ENCODE results near the gene PIK3CD. TPM values are rescaled to one million over a fixed set of nuclear protein-coding genes. Genes with fewer than 3 reads are reported as not detected.

Gene PIK3CD
- total RNA-seq, 1 experiment from 2014 or later: 2.6 TPM

DNA sequence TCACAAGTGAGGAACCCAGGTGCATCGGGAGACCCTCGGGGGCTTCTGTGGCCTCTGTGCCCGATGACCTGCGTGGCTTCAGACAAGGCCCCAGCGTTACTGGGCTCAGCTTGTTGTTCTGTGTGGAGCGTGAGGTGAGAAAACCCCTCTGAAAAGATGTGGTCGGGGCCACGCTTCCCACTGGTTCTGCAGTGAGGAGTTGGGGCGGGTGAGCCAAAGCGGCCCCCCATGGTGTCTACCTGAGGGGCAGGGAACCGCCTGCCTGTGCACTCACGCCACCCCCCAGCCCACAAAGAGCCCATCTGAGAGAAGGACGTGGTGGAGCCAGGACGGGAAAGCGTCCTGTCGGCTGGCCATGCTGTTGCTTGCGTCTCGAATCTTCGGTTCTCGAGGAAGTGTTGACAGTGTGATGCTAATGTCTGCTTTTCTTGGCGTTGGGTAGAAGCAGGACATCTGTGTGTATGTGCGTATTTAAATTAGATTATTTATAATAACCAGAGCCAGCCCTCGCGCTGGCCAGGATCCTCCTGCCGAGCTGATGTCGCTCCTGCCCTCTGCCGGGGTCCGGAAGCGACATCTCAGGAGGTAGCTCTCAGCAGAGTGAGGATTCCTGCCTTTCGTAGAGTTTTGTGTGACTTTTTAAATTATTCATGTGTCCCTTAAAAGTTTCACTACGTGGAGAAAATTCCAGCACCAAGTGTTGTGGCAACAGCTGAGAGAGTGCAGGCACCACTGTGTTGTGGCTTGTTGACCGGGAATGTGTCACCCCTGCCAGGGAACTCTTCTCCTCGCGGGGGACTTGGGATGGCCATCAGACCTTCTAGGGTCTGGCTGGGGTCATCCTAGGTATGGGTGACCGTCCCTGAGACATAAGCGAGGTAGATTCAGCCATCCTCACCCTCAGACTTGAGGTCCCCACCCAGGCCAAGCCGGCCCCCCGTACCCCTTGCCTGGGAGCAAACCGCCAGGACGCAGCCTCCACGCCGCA, 47.5 kb upstream of the PIK3CD start:
- no peak for DNase-seq
- H3K36me3 Mint-ChIP-seq (ENCODE audit: insufficient read depth, unreplicated experiment): peaks cover 5% of the 10 kb centered on the region
- no peak overlapping the region for H3K4me3 Mint-ChIP-seq (ENCODE audit: low read depth, unreplicated experiment)
- H3K27ac Mint-ChIP-seq (ENCODE audit: unreplicated experiment): no peak overlapping the region
- no peaks in the 10 kb centered on the region for H3K4me1 Mint-ChIP-seq (ENCODE audit: low read depth, unreplicated experiment)
- intact Hi-C loops (cut with micrococcal nuclease; ENCODE audit: unreplicated experiment): no loop called here
- TF ChIP-seq, protein P1, sequence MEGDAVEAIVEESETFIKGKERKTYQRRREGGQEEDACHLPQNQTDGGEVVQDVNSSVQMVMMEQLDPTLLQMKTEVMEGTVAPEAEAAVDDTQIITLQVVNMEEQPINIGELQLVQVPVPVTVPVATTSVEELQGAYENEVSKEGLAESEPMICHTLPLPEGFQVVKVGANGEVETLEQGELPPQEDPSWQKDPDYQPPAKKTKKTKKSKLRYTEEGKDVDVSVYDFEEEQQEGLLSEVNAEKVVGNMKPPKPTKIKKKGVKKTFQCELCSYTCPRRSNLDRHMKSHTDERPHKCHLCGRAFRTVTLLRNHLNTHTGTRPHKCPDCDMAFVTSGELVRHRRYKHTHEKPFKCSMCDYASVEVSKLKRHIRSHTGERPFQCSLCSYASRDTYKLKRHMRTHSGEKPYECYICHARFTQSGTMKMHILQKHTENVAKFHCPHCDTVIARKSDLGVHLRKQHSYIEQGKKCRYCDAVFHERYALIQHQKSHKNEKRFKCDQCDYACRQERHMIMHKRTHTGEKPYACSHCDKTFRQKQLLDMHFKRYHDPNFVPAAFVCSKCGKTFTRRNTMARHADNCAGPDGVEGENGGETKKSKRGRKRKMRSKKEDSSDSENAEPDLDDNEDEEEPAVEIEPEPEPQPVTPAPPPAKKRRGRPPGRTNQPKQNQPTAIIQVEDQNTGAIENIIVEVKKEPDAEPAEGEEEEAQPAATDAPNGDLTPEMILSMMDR (IDR thresholded peaks at IDR 0.05; ENCODE audit: unreplicated experiment): no peak
- CTCF ChIA-PET: interaction anchor here (0.7 kb wide), 1 partner anchor 1218 kb away, joined by 3 read pairs; no protein-coding TSS in a partner anchor
- H3K27me3 Mint-ChIP-seq (ENCODE audit: unreplicated experiment): no peaks in the 10 kb centered on the region
- no peaks in the 10 kb centered on the region for H3K9me3 Mint-ChIP-seq (ENCODE audit: low read depth, unreplicated experiment)
- BruUV-seq (replicated peaks): no TSS peak

DNA sequence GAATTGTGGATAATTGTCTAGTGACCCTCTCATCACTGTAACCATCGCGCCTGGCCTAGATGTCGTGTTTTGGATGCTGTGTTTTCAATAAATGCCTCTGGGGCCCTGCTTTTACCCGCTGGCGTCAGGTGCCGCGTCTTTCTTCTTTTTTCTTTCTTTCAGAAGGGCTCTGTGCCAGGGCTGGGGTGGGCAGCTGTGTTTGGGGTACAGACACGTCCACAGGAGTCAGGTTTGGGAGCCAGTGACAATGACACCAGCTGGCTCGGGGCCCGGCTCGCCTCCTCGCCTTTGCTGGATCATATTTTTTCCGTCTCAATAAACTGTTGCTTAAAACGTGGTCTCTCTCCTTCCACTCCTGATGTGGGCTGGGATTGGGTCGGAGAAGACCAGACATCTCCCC, 46.7 kb upstream of the PIK3CD start:
- H3K27me3 Mint-ChIP-seq (ENCODE audit: unreplicated experiment): no peaks in the 10 kb centered on the region
- H3K4me3 Mint-ChIP-seq (ENCODE audit: low read depth, unreplicated experiment): no peak overlapping the region
- no peaks in the 10 kb centered on the region for H3K4me1 Mint-ChIP-seq (ENCODE audit: low read depth, unreplicated experiment)
- BruUV-seq (replicated peaks): no TSS peak
- intact Hi-C loops (cut with micrococcal nuclease; ENCODE audit: unreplicated experiment): no loop called here
- H3K9me3 Mint-ChIP-seq (ENCODE audit: low read depth, unreplicated experiment): no peaks in the 10 kb centered on the region
- no peak for DNase-seq
- CTCF ChIA-PET: no interaction called here
- H3K36me3 Mint-ChIP-seq (ENCODE audit: insufficient read depth, unreplicated experiment): peaks cover 5% of the 10 kb centered on the region
- TF ChIP-seq, protein P1 (IDR thresholded peaks at IDR 0.05; ENCODE audit: unreplicated experiment): no peak
- no peak overlapping the region for H3K27ac Mint-ChIP-seq (ENCODE audit: unreplicated experiment)

DNA sequence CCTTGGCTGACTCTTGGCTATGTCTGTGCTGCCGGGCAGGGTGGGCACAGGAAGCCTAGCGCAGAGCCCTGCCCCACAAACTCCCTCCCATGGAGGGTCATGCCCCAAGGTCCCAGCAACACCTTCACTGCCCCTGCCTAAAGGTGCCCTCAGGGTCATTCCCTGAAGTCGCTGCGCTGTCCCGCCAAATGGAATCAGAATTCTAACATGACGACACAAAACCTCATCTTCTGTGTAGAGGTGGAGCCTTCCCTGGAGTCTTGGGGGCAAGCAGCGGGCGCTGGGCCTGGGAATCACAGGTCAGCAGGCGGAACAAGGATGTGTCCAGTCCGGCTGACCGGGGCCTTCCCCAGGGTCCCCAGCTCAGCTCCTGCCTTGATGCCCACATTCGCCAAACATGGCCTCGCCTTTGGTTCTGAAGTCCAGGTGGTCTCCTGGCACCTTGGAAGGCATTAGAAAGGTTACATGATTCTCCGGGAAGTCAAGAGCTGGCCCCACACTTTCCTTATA, 45.5 kb upstream of the PIK3CD start:
- peaks cover 3% of the 10 kb centered on the region for H3K36me3 Mint-ChIP-seq (ENCODE audit: insufficient read depth, unreplicated experiment)
- intact Hi-C loops (cut with micrococcal nuclease; ENCODE audit: unreplicated experiment): no loop called here
- no peak overlapping the region for H3K27ac Mint-ChIP-seq (ENCODE audit: unreplicated experiment)
- DNase-seq: no peak
- H3K27me3 Mint-ChIP-seq (ENCODE audit: unreplicated experiment): no peaks in the 10 kb centered on the region
- no peaks in the 10 kb centered on the region for H3K9me3 Mint-ChIP-seq (ENCODE audit: low read depth, unreplicated experiment)
- BruUV-seq (replicated peaks): no TSS peak
- CTCF ChIA-PET: no interaction called here
- TF ChIP-seq, protein P1 (IDR thresholded peaks at IDR 0.05; ENCODE audit: unreplicated experiment): no peak
- H3K4me1 Mint-ChIP-seq (ENCODE audit: low read depth, unreplicated experiment): no peaks in the 10 kb centered on the region
- H3K4me3 Mint-ChIP-seq (ENCODE audit: low read depth, unreplicated experiment): no peak overlapping the region

DNA sequence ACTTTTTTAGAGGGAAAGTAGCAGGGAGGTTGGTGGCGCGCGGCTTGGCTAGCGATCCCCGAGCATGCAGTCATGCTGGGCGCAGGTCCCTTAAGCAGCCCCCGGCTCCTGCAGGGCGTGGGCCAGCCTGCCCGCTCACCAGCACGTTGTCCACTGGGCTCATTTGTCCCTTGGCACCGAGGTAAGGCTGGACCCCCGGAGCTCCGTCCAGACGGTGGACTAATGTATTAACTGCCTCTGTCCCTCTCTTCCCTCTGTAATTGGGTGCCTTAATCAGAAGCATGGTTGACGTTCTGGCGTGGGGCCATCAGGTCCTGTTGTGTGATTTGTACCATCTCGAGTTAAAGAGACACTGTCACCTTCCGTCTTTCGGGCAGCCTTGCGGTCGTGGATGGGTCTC, 45.1 kb upstream of the PIK3CD start:
- no peaks in the 10 kb centered on the region for H3K36me3 Mint-ChIP-seq (ENCODE audit: insufficient read depth, unreplicated experiment)
- no peak overlapping the region for H3K4me3 Mint-ChIP-seq (ENCODE audit: low read depth, unreplicated experiment)
- no peaks in the 10 kb centered on the region for H3K4me1 Mint-ChIP-seq (ENCODE audit: low read depth, unreplicated experiment)
- no TSS peak for BruUV-seq (replicated peaks)
- DNase-seq: no peak
- TF ChIP-seq, protein P1 (IDR thresholded peaks at IDR 0.05; ENCODE audit: unreplicated experiment): no peak
- no peaks in the 10 kb centered on the region for H3K27me3 Mint-ChIP-seq (ENCODE audit: unreplicated experiment)
- intact Hi-C loops (cut with micrococcal nuclease; ENCODE audit: unreplicated experiment): no loop called here
- H3K9me3 Mint-ChIP-seq (ENCODE audit: low read depth, unreplicated experiment): no peaks in the 10 kb centered on the region
- CTCF ChIA-PET: no interaction called here
- no peak overlapping the region for H3K27ac Mint-ChIP-seq (ENCODE audit: unreplicated experiment)
